ENCODE results near the gene BBOX1.

- no peak for TF ChIP-seq CTCF (IDR thresholded peaks at IDR 0.05)
- TF ChIP-seq POLR2A (IDR thresholded peaks at IDR 0.05), result no peak
Measured at GRCh38 chr11:27112946-27113345, 72.3 kb downstream of the BBOX1 start.
